SK-N-SH (cell line): Measurements from ENCODE around the gene RAPSN.

Experiments used
- CTCF ChIP-seq: fragments of 200-600 bp; sonication (generic); IDR thresholded peaks from 2 replicates; pipeline ENCODE4 v1.6.1; 2017; ENCODE audit warnings: antibody characterized with exemption, mild to moderate bottlenecking, moderate library complexity
- FOXM1 ChIP-seq: IDR thresholded peaks from 2 replicates; pipeline ENCODE4 v1.4.0; 2012; ENCODE audit warnings: low read depth, mild to moderate bottlenecking
- GABPA ChIP-seq: IDR thresholded peaks from 2 replicates; pipeline ENCODE4 v1.4.0; 2012; ENCODE audit warnings: low read depth, mild to moderate bottlenecking
- MAX ChIP-seq: IDR thresholded peaks from 2 replicates; pipeline ENCODE4 v1.4.0; 2012; ENCODE audit warnings: low read depth
- MEF2A ChIP-seq: IDR thresholded peaks from 2 replicates; pipeline ENCODE4 v1.4.0; 2012; ENCODE audit warnings: low read depth, borderline replicate concordance
- RAD21 ChIP-seq: IDR thresholded peaks from 2 replicates; pipeline ENCODE4 v1.6.1; 2012; ENCODE audit warnings: mild to moderate bottlenecking, low read length
- SMC3 ChIP-seq: IDR thresholded peaks from 2 replicates; pipeline ENCODE4 v1.6.1; 2012; ENCODE audit warnings: low read depth, low read length, improper control_type of control experiment

DNA sequence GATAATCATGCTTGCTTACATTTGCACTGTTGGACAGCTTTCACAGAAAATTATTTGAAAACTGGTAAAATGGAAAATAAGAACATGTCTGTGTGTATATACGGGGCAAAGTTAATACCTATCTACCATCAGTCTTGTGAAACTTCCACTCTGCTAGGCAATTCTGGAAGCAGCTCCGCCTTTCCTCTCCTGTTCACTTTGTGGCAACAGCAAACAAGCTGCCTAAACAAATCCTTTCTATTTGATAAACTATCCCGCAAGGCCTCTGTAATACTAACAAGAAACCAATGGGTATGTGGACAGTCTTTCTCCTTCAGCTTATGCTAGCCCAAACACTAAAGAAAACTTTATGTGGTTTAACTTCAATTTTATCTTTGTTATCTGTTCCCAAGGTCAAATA is 39.2 kb upstream of the RAPSN start:
- TF ChIP-seq GABPA: no peak
- TF ChIP-seq SMC3: no peak
- TF ChIP-seq FOXM1: no peak
- TF ChIP-seq MAX: no peak
- TF ChIP-seq MEF2A: no peak
- no peak for TF ChIP-seq RAD21
- no peak for TF ChIP-seq CTCF
